Measurements from ENCODE around the gene CMSS1.

The CMSS1 gene

DNA sequence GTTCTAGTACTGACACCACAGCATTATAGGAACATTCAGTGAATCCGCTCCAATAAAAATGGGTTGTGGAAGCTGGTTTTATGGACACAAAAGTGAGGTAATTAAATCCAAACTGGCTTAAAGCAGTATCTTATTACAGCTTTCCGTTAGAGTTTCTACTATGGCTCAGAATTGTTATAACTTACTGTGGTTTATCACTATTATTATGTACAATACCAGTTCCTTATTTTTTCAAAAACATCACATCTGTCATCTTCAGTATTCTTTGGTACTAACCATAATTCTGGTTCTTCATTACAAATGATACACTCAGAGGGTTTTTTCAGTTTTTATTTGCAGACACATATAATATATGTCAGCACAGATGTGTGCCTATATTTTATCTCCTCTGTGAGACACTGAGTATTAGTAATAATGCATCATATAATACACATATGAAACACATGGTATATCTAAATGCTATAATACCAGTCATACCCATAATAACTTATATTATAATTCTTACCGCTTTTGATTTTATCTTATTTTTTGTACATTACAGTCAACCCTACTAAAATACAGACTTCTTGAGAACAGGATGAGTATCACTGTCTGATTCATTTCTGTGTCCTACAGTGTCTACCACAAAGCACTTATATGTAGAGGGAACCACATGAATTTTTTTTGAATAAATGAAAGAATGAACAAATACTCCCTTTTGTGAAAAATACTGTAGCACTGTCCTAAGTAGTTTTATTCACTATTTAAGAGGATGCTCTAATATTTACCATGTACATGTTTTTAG is 39.0 kb downstream of the CMSS1 start:
- no peak for DNase-seq

DNA sequence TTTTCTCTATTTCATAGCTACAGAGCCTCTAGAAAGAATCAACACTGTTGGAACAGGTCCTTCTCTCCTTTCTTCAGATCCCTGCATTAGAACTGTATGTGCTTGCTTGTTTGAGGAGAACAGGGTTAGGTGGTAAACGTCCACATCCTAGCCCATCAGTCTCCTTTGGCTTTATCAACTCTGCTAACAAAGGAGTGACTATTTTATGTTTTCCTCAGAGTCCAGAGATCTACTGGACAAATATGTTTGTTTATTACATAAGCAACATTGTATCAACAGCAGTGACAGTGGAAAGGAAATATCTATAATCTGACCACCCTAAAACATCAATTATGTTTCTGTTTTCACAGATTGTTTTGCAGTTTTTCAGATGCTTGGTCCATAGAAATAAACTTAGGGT is 39.6 kb downstream of the CMSS1 start:
- no peak for DNase-seq

DNA sequence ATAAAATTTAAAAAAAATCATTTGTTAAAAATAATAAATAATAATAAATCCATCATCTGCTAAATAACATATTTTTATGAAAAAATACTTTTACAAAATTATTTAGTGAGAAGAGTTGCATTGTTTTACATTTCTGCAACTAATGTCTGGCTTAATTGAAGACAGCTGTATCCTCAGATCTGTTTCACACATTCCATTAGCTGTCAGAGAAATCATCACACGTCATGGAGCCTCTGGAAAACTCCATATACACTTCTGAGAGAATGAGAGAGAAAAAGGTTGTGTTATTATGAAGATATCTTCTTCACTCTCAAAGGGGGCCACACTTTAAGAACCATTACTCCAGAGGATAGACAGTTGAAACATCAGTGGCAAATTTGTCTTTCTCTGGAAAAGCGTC is 40.8 kb downstream of the CMSS1 start:
- DNase-seq = no peak

DNA sequence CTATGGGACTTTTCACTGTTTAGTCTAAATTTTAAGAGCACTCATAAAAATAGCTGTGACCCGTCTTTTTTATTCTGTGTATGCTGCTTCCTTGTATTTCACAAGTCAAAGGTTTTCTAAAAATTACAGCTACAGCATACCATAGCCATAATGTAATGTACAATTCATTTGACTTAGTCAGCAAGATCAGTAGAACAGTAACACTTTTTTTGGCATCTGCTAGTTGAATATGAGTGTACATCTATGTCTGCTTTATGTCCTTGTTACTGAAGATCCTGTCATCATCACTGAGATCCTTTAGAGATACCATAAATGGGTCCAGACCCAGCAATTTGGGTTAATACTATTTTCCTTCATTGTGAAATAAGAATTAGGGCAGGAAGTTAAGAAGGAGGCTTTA is 42.2 kb downstream of the CMSS1 start:
- no peak for DNase-seq

DNA sequence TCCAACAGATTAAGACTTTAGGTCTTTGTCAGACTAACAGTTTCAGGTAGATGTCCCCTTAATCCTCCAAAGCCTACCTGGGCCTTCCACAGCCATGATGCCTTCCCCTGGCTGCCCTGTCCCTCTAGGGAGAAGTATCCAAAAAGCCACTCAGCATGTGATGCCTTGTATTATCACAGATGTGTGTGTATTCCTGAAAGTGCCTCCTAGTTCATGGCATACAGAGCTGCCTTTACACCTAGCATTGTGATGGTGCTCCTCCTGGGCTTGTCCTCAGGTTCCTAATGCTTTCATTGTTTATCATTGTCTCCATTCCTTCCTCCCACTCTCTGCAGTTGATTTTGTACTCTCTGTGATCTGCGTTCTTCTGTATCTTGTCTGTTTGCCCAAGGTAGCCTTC is 43.6 kb downstream of the CMSS1 start:
- no peak for DNase-seq

DNA sequence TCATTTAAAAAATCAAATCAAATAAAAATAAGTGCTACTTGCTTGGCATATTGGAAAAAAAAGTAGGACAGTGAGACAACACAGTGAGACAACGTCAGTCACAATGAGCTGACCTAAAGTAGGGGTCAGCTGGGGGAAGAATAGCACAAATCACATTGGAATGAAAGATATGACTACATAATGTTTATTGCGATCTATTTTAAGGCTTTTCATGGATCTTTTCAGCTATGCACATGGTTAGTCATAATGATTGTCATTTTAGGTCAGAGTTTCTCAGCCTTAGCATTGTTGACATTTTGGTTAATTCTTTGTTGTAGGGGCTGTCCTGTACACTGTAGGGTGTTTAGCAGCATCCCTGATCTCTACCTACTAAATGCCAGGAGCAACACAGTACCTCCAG is 44.5 kb downstream of the CMSS1 start:
- DNase-seq = no peak

DNA sequence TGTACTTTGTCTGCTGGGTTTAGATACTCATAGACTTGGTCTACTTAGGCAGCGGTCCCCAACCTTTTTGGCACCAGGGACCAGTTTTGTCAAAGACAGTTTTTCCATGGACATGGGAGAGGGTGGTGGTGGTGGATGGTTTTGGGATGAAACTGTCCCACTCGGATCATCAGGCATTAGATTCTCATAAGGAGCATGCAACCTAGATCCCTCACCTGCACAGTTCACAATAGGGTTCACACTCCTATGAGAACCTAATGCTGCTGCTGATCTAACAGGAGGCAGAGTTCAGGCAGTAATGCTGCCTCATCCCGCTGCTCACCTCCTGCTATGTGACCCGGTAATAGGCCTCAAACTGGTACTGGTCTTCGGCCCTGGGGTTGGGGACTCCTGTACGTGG is 45.3 kb downstream of the CMSS1 start:
- DNase-seq = no peak

DNA sequence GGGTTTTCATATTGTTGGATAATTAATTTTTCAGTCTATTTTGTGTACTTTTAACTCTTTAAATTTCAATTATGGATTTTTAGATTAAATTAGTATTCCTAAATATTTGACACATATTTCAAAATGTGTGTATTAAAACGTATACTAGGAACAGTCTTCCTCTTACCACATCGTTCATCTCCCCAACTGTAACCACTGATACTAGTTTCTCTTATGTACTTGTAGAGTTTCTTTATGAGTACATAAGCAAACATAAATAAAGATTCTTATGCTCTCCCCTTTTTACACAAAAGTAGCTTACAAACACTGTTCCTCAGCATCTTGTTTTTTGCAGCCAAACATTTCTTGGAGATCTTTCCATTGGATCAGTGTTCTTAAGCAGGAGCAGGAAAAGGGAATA is 45.9 kb downstream of the CMSS1 start:
- no peak for DNase-seq

DNA sequence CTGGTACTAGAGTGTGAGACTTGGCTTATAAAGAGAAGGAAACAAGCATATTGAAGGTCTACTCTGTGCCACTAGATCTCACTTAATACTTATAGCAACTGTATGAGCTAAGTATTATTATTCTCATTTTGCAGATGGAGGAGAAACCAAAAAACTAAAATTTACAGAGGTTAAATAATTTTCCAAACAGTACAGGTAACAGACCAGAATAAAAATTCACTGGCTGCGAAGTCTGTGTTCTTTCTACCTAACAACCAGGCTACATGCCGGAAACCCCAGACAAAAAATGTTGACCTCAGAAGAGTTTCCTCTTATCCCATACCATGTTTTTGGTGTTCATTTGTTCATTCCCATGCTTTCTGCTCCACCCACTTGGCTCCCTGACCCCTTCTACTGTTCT is 46.6 kb downstream of the CMSS1 start:
- no peak for DNase-seq

DNA sequence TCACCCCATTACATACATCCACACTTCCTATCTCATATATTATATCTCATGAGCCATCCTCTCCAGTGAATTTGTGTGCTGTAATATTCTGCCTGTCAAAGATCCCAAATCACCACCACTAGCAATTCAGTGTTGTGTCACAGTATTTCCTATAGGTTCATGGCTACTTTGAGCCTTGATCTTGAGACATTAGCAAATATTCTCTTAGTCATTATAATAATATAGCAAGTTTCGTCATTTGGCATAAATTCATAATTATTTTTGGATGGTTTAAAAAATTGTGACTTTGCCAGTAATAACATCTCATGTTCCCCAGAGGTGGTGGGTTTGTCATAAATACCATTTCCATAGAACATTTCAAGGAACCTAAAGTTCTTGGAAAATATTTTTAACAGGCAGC is 47.7 kb downstream of the CMSS1 start:
- no peak for DNase-seq

DNA sequence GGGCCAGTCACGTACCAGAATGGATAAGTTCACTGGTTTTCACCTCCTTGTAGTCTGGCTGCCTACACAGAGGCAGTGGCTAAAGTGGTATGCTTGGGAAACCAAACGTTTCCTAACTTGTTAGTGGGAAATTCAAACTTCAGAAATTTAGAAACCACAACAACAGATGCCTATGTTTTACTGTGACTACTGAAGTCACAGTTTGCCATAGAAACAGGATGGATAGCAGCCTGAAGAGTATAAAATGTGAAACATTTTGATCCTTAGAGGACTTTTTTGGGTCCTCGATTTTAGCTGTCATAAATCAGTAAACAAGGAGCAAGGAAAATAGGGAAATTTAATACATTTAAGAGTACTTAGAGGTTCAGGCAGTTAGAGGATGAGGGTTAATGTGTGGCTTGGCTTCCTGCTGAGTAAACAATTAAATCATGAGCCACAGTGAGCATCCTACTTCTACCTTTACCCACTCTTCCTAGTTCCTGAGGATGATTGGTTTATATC is 48.6 kb downstream of the CMSS1 start:
- DNase-seq = no peak

DNA sequence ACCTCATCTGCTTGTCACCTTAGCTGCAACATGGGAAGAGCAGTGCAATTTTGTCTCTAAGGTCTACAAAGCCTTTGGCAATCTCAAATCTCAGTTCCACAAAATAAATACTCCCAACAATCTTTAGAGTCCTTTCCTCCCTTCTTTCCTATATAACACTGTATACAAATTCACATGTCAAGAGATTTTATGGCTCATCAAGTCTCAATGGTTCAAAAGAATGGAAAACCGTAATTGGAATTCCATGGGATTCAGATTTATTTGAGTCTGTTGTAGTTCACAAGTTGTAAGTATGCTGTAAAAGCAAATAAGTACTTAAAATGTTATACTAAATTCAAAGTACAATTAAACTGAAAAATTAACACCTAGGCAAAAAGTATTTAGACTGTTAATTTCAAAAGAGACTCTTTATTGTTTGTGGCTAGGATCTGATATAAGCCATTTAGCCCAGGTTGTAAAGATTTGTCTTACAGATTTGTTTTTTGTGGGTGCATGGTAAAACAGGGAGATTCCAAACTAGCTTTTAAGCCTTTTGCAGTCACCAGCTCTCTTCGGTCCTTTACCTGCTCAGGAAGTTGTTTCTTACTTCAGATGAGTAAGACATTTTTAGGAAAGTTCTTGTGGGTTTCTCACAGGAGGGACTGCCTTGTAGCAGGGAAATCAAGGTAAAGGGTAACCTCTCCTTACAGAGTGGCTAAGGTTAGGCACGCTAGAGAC is 50.1 kb downstream of the CMSS1 start:
- DNase-seq = no peak

DNA sequence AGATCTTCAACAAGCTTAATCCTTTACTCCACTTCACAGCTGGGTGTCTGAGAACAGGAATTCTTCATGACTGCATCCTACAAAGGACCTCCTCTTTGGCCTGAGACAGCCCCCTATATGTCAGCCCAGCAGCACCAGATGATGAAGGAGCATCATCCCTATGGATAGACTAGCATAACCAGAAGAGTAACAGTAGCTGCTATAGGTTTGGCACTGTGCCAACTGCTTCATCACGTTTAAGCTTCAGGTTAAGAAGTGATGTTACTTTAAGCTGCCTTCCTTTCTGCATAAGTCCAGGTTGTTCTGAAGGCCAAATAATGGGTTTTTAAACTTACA is 50.6 kb downstream of the CMSS1 start:
- DNase-seq = no peak

DNA sequence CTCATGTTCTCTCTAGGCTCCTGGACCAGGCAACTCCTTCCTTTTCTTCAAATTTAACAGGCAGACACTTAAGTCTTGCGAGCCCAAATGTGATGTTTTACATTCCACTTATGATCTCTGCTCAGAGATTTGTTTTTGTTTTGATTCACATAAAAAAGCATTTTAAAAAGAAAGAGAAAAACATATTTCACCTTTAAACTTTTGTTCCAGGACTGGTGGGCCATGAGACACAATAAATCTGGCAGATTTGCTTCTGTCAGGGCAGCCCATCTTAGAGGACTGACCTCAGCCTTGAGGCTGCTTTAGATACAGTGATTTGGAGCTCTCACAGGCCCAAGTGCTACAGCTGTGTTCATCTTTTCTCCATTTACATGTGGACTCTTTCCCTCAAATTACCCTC is 52.0 kb downstream of the CMSS1 start:
- DNase-seq = no peak

DNA sequence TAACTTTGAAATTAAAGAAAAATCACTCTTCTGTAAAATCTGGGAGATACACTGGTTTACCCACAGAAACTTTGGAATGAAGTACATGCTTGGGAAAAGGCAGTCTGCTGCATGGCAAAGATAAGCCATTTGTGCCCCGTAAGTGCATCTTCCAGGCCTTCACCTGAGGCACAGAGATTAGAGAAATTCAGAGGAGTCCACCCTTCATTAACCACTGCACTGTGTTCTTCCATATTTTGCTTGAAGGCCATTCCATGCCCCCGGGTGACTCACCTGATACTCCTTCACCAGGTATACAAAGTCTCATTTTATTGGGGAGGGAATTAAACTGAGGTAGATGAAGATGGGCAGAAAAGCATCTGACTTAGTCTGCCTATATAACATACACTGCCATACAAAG is 53.0 kb downstream of the CMSS1 start:
- no peak for DNase-seq

DNA sequence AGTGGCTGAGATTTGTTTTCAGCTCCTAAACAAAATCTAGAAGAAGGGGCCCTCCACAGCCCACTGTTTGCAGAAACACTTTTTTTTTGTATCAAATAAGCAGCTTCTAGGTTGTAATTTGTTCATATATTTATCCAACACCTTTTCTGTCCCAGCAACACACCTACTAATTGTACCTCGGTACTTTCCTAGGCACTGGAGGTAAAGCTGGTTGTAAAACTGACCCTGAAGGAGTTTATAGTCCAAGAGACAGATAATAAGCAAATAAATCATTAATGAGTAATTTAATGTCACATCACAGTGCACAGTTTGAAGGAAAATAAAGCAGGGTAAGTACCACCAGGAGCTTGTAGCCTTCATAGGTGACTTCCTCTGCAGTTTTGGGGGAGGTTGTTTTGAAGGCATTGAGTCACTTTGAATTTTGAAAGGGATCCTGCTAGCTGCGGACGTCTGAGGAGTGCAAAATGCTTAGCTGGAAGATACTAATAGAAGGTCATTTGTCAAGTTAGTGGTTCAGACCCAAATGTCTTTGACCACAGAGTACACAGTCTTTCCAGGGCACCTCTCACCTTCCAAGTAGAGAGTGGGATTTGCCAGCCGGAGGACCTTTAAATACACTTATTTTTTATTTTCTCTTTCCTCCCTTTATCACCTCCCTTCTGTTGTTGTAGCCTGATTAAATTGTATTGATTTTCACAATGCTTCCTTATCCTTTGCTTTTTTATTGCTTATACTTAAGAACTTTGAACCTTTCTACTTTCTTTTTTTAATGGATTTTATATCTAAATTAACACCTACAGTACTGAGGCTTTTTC is 53.8 kb downstream of the CMSS1 start:
- DNase-seq = no peak

DNA sequence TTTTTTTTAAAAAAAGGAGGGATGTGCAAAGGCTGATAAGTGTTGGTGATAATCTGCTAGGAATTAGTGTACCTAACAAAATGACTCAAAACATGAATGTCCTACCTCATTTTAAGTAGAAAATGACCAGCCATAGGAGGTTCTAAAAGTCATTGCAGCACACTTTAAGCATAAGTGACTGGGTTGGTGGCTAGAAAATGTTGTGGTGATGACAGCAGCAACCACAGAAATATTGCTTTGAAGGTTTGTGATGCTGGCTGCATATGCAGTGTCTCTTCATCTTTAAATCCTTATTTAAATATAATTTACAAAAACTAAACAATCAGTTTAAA is 55.2 kb downstream of the CMSS1 start:
- no peak for DNase-seq

DNA sequence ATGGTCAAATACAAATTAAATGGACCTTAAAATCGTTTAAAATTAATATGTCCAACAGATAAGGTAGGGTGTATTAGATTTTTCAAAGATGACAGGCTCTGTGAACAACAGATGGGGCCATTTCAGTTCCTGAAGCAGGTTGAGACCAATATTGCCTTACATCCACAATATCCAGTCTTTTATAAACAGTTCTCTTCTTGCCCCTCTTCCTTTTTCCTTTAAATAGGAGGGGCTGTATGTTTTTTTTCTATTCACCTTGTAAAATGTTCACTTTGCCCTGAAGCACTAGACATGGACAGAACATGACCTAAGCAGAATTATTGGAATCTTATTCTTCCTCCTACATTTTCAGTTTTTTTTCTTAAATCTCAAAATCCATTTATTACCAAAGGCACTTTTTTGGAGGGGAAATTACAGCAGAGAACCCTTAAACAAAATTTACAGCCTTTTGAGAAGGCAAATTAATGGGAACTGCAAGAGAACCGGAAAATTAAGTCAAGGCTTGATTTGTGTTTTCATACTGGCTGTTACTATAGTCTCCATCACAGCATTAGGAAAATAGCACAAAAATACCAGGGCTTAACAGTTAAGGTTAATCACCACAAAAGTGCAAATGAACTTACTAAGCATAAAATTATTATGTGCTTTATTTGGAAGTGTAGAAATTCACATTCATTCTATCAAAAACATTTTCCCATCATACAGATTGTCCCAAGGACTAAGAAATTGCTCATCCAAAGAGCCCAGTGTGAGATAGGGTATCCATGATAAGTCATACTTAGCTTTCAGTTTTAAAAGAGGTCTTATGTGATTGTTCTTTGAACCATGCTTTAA is 55.8 kb downstream of the CMSS1 start:
- no peak for DNase-seq

DNA sequence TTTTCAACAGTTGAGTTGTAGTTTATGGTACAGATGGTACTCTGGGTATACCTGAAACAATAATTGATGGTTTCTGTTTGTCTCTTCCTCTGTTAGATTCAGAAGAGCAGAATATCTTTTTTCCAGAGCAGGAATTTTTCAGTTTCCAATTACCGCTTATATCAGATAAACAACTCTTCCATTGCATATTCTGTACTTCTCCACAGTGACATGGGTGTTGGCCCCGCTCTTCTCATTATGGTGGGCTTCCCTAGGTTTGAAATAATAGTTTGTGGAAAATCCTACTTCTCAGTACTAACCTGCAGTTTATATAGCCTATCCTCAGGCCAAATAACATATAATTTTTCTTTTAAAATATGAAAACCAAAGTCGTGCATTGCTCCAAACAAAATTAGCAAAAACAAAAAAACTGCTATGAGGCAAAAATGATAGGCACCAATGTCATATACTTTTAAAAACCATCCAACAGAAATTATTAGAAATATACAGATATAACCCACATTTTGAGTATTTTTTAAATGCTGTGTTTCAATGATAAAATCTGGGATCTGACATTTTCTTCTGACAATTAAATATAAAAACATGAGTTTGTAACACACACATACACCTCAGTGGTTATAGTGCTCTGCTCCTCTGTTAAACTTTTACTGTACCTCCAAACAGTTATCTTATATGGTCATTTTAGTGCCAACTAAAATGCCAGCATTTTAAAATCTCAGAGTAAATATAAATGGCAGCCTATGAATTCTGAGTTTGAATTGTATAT is 56.8 kb downstream of the CMSS1 start:
- DNase-seq = no peak

DNA sequence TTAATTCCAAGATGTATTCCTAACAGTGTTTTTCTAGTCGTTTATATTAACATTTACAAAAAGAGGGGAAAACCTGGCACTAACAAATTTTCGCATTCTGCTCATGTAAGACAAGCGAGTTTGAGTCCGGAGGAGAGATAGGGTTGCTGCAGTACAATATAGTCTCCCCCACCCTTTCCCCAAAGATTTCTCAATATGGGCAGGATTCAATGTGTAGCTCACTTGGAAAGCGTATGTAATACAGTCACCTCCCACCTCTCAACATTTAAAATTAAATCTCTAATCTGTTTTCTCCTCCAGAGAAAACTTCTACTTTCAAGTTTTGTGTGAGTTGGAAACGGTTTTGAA is 57.9 kb downstream of the CMSS1 start:
- DNase-seq = no peak

DNA sequence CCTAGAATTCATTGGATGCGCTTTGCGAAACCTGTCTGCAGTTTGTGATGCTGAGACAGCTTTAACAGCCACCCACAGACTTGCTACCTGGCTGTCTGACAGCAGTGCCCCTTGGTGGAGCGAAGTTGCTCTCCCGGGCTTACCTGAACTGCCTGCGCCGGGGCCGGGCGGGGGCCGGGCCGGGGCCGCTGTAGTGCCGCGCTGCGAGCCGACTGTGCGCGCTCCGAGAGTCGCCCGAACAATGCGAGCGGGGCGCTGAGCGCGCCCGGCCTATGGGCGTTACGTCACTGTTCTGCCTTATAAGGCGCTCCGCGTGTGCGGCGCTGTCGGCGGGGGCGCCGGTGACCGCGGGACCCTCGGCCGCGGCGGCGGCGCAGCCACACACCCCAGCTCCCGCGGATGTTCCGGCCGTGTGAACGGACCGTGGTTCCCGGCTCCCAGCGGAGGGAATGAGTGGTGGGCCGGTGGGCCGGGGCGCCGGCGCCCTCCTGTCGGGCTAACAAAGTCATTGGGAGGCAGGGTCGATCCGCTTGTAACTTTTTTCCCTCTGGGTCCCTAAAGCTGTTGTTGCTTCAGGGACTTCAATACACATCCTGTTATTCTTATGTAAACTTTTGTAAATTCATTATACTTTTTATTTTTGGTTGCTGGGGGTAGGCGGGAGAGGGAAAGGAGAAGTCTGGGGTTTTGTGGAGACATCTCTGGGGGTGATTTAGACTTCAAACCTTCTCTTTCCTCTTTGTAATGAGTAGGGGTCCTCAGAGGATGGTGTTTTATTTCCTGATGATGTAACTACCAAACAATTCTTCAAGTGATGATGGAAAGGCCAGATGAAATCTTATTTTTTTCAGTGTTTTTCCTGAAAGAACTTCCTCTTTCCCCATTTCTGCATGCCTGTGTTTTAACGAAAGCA is 58.5 kb downstream of the CMSS1 start:
- DNase-seq = peak; percentile 92

Measured in islet precursor cell (in vitro differentiated cells).